ENCODE measurements around the gene ACOXL. TPM values are rescaled to one million over a fixed set of nuclear protein-coding genes. Genes with fewer than 3 reads are reported as not detected.

ACOXL gene
- total RNA-seq, 2 donors from 2014 or later: 11.7 to 12.3 TPM

DNA sequence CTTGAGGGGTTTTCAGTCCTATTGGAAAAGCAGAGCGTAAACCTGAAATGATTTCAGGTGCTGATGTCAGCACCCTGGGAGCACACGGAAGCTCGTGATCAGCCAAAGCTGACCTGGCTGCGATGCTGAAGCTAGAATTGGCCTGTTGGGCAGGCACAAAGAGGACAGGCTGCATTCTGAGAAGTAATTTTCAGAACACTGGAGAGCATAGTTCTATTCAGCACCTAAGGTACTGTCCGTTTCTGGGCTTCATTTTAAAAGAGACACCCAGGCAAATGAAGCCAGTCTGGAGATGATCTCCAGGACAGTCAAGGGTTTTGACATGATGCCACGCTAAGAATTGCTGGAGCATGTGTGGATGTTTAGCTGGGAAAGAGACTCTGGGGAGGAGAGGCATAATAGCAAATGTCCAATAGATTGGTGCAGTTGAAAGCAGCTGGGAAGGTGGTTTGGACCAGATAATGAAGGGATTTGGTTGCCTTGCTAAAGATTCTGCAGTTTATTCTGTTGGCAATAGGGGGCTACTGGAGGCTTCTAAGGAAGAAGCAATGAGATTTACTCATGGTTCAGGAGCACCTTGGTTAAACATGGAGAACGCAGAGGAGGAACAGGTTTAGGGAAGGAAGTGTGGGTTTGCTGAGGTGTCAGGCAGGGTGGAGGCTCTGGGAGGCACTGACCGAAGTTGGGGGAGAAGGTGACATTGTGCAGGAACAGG, 86.6 kb downstream of the ACOXL start:
- Histone ChIP-seq H3K27ac (ENCODE audit: low read depth, low read length) (no peak overlapping the region), H3K9me3 (ENCODE audit: control insufficient read depth, low read length) (peaks cover 14% of the 10 kb centered on the region), H3K27me3 (ENCODE audit: control insufficient read depth, insufficient read depth, low read length, poor library complexity, severe bottlenecking) (no peaks in the 10 kb centered on the region), H3K36me3 (ENCODE audit: control insufficient read depth, insufficient read depth, low read length) (no peaks in the 10 kb centered on the region), H3K4me1 (ENCODE audit: control insufficient read depth, insufficient read depth, low read length) (no peaks in the 10 kb centered on the region), H3K9ac (ENCODE audit: extremely low read depth, low read length, poor library complexity, severe bottlenecking) (no peak overlapping the region), H3K4me3 (ENCODE audit: low read length) (no peak overlapping the region)
- no peak for DNase-seq
- H3K9me3 Mint-ChIP-seq: peaks cover 14% of the 10 kb centered on the region
- no peaks in the 10 kb centered on the region for H3K27me3 Mint-ChIP-seq (ENCODE audit: insufficient read depth)
- TF ChIP-seq, protein P1, sequence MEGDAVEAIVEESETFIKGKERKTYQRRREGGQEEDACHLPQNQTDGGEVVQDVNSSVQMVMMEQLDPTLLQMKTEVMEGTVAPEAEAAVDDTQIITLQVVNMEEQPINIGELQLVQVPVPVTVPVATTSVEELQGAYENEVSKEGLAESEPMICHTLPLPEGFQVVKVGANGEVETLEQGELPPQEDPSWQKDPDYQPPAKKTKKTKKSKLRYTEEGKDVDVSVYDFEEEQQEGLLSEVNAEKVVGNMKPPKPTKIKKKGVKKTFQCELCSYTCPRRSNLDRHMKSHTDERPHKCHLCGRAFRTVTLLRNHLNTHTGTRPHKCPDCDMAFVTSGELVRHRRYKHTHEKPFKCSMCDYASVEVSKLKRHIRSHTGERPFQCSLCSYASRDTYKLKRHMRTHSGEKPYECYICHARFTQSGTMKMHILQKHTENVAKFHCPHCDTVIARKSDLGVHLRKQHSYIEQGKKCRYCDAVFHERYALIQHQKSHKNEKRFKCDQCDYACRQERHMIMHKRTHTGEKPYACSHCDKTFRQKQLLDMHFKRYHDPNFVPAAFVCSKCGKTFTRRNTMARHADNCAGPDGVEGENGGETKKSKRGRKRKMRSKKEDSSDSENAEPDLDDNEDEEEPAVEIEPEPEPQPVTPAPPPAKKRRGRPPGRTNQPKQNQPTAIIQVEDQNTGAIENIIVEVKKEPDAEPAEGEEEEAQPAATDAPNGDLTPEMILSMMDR (conservative IDR thresholded peaks at IDR 0.05): peak; percentile 60
- H3K27ac Mint-ChIP-seq: no peak overlapping the region
- no peaks in the 10 kb centered on the region for H3K4me1 Mint-ChIP-seq
- H3K36me3 Mint-ChIP-seq (ENCODE audit: low read depth): peaks cover 50% of the 10 kb centered on the region
- H3K4me3 Mint-ChIP-seq: no peak overlapping the region
- 91 to 97% methylated on average over 5 to 8 of the region's 8 CpGs for WGBS, 2 experiments (ENCODE audit: insufficient coverage in 1 of 2, insufficient read length in 1 of 2)

DNA sequence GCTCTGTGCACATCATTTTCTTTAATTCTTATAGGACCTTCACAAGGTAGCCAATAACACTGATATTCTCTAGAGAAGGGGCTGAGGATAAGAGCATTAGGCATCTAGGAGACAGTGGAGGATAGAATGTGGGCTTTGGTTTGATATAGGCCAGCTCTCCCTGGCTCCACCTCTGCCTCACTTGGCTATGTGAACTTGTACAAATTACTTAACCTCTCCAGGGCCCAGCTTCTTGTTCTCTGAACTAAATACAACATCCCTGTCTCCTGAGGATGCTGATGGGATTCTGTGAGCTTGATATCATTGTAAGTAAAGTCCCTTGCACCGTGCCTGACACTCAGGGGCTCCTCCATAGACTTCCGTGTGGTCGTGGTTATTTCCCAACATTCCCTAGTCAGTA, 87.3 kb downstream of the ACOXL start:
- no peaks in the 10 kb centered on the region for H3K4me1 Mint-ChIP-seq
- Histone ChIP-seq H3K9me3 (ENCODE audit: control insufficient read depth, low read length) (peaks cover 19% of the 10 kb centered on the region), H3K27me3 (ENCODE audit: control insufficient read depth, insufficient read depth, low read length, poor library complexity, severe bottlenecking) (no peaks in the 10 kb centered on the region), H3K9ac (ENCODE audit: extremely low read depth, low read length, poor library complexity, severe bottlenecking) (no peak overlapping the region), H3K4me1 (ENCODE audit: control insufficient read depth, insufficient read depth, low read length) (no peaks in the 10 kb centered on the region), H3K27ac (ENCODE audit: low read depth, low read length) (no peak overlapping the region), H3K4me3 (ENCODE audit: low read length) (no peak overlapping the region), H3K36me3 (ENCODE audit: control insufficient read depth, insufficient read depth, low read length) (no peaks in the 10 kb centered on the region)
- H3K27me3 Mint-ChIP-seq (ENCODE audit: insufficient read depth): no peaks in the 10 kb centered on the region
- H3K9me3 Mint-ChIP-seq: peaks cover 22% of the 10 kb centered on the region
- TF ChIP-seq, protein P1 (conservative IDR thresholded peaks at IDR 0.05): no peak
- DNase-seq: no peak
- H3K27ac Mint-ChIP-seq: no peak overlapping the region
- 90 to 92% methylated on average over 3 of the region's 3 CpGs for WGBS, 2 experiments (ENCODE audit: insufficient coverage in 1 of 2, insufficient read length in 1 of 2)
- H3K36me3 Mint-ChIP-seq (ENCODE audit: low read depth): peaks cover 54% of the 10 kb centered on the region
- no peak overlapping the region for H3K4me3 Mint-ChIP-seq

DNA sequence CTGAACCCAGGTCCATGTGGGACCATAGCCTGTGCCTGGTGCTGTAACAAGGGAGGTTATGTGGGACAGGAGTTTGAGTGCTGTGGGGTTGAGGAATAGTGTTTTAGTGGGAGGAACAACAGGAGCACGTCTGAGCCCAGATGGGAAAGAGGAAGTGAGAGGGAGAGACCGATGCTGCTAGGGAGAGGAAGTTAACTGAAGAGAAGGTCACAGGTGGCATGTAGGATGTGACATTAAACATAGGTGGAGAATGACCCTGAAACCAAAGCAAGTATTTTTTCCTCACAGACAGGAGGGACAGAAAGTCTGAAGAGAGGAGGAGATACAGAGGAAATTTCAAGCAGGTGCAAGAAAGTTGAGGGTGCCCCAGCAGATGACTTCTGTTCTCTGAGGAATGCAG, 87.8 kb downstream of the ACOXL start:
- H3K27me3 Mint-ChIP-seq (ENCODE audit: insufficient read depth): no peaks in the 10 kb centered on the region
- no peak overlapping the region for H3K27ac ChIP-seq (ENCODE audit: low read depth, low read length)
- no peaks in the 10 kb centered on the region for H3K27me3 ChIP-seq (ENCODE audit: control insufficient read depth, insufficient read depth, low read length, poor library complexity, severe bottlenecking)
- H3K9me3 ChIP-seq (ENCODE audit: control insufficient read depth, low read length): peaks cover 19% of the 10 kb centered on the region
- TF ChIP-seq, protein P1 (conservative IDR thresholded peaks at IDR 0.05): no peak
- H3K36me3 Mint-ChIP-seq (ENCODE audit: low read depth): peaks cover 58% of the 10 kb centered on the region
- H3K27ac Mint-ChIP-seq: no peak overlapping the region
- no peak overlapping the region for H3K9ac ChIP-seq (ENCODE audit: extremely low read depth, low read length, poor library complexity, severe bottlenecking)
- H3K4me1 Mint-ChIP-seq: no peaks in the 10 kb centered on the region
- peaks cover 27% of the 10 kb centered on the region for H3K9me3 Mint-ChIP-seq
- no peaks in the 10 kb centered on the region for H3K4me1 ChIP-seq (ENCODE audit: control insufficient read depth, insufficient read depth, low read length)
- 77 to 91% methylated on average over 2 of the region's 2 CpGs for WGBS, 2 experiments (ENCODE audit: insufficient coverage in 1 of 2, insufficient read length in 1 of 2)
- H3K4me3 ChIP-seq (ENCODE audit: low read length): no peak overlapping the region
- H3K36me3 ChIP-seq (ENCODE audit: control insufficient read depth, insufficient read depth, low read length): no peaks in the 10 kb centered on the region
- DNase-seq: no peak
- H3K4me3 Mint-ChIP-seq: no peak overlapping the region
